HEK293T (cell line): Measurements from ENCODE around the gene KCNK4.

Source experiments
- BHLHE40 ChIP-seq: fragments of 450-650 bp; IDR thresholded peaks from 2 replicates; pipeline ENCODE4 v1.6.1; 2016; ENCODE audit warnings: mild to moderate bottlenecking, moderate library complexity, borderline replicate concordance
- CTBP1 ChIP-seq: fragments of 450-650 bp; IDR thresholded peaks from 2 replicates; pipeline ENCODE4 v1.6.1; 2016; ENCODE audit warnings: borderline replicate concordance
- FOXA1 ChIP-seq: fragments of 450-650 bp; IDR thresholded peaks from 2 replicates; pipeline ENCODE4 v1.6.1; 2016; ENCODE audit warnings: mild to moderate bottlenecking
- FOXK2 ChIP-seq: fragments of 450-650 bp; IDR thresholded peaks from 2 replicates; pipeline ENCODE4 v1.6.1; 2016; ENCODE audit warnings: mild to moderate bottlenecking
- FOXM1 ChIP-seq: fragments of 450-650 bp; IDR thresholded peaks from 2 replicates; pipeline ENCODE4 v1.6.1; 2017; ENCODE audit warnings: mild to moderate bottlenecking, borderline replicate concordance
- HDGF ChIP-seq: fragments of 450-650 bp; IDR thresholded peaks from 2 replicates; pipeline ENCODE4 v1.6.1; 2017; ENCODE audit warnings: antibody characterized with exemption, borderline replicate concordance
- L3MBTL2 ChIP-seq: fragments of 450-650 bp; conservative IDR thresholded peaks from 2 replicates; pipeline ENCODE4 v1.6.1; 2016; ENCODE audit warnings: mild to moderate bottlenecking
- LEF1 ChIP-seq: fragments of 450-650 bp; IDR thresholded peaks from 2 replicates; pipeline ENCODE4 v1.6.1; 2017; ENCODE audit warnings: mild to moderate bottlenecking, borderline replicate concordance
- NFRKB ChIP-seq: fragments of 450-650 bp; IDR thresholded peaks from 2 replicates; pipeline ENCODE4 v1.6.1; 2016; ENCODE audit warnings: mild to moderate bottlenecking, moderate library complexity
- SP1 ChIP-seq: fragments of 450-650 bp; IDR thresholded peaks from 2 replicates; pipeline ENCODE4 v1.6.1; 2017
- SUZ12 ChIP-seq: fragments of 450-650 bp; IDR thresholded peaks from 2 replicates; pipeline ENCODE4 v1.6.1; 2016; ENCODE audit warnings: mild to moderate bottlenecking
- TARDBP ChIP-seq: fragments of 450-650 bp; IDR thresholded peaks from 2 replicates; pipeline ENCODE4 v1.6.1; 2016
- ZNF384 ChIP-seq: fragments of 450-650 bp; IDR thresholded peaks from 2 replicates; pipeline ENCODE4 v1.6.1; 2016
- TF ChIP-seq, protein P1 (sequence below): fragments of 450-650 bp; IDR thresholded peaks from 2 replicates; pipeline ENCODE4 v1.6.1; 2016

DNA sequence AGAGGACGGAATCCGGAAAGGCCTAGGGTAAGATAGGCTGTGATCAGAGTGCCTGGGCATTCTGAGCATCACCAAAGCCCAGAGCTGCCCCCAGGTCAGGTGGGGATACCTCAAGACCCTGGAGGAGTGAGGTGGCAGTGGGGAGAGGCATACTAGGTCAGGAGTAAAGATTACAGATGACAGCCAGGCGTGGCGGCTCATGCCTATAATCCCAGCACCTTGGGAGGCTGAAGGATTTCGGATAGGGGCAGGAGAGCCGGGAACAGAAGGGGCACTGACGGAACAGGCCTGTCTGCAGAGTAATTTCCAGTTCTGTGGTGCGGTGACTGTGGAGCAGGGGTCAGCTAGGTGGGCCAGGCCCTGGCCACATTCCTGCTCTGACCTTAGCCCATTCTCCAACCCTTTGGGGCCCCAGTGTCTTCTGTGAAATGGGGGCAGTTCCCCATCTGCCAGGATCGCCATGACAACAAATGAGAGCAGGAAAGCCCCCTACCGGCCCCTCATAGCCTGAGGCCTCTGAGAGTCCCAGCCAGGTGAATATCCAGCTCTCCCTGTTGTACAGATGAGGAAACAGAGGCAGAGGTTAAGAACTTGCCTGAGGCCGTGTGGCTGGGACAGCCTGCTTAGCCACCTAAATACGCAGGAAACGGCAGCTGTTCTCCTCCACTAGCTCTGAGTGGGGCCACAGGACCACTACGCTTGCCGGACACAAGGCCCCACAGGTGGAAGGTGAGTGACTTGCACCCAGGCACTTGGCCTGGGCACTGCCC lies 15.9 kb upstream of the KCNK4 start:
- TF ChIP-seq SUZ12 (no peak), FOXK2 (no peak), L3MBTL2 (no peak), FOXM1 (no peak), TARDBP (no peak), BHLHE40 (no peak), HDGF (no peak), SP1 (no peak), FOXA1 (no peak), ZNF384 (no peak), NFRKB (no peak), CTBP1 (no peak), LEF1 (no peak)
- TF ChIP-seq, protein P1, sequence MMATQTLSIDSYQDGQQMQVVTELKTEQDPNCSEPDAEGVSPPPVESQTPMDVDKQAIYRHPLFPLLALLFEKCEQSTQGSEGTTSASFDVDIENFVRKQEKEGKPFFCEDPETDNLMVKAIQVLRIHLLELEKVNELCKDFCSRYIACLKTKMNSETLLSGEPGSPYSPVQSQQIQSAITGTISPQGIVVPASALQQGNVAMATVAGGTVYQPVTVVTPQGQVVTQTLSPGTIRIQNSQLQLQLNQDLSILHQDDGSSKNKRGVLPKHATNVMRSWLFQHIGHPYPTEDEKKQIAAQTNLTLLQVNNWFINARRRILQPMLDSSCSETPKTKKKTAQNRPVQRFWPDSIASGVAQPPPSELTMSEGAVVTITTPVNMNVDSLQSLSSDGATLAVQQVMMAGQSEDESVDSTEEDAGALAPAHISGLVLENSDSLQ = no peak
